AG10803 (cell line): ENCODE measurements around the gene RBM4.

Experiments
- DNase-seq: peaks from one replicate; pipeline ENCODE4 v3.0.0; 2010; ENCODE audit warnings: low read depth
- H3K4me3 ChIP-seq: 2 replicates; pipeline ENCODE4 v1.5.1; 2011; ENCODE audit warnings: mild to moderate bottlenecking, low read length, control low read depth
- CTCF ChIP-seq: conservative IDR thresholded peaks from 2 replicates; pipeline ENCODE4 v1.5.1; 2011; ENCODE audit warnings: mild to moderate bottlenecking, low read length, control low read depth, inconsistent platforms

The RBM4 gene

GRCh38 chr11:66619080-66619554, 19.4 kb upstream of the RBM4 start:
- peak overlapping the region; percentile 97 for H3K4me3 ChIP-seq
- TF ChIP-seq CTCF = no peak
- peak; percentile 75 for DNase-seq

DNA sequence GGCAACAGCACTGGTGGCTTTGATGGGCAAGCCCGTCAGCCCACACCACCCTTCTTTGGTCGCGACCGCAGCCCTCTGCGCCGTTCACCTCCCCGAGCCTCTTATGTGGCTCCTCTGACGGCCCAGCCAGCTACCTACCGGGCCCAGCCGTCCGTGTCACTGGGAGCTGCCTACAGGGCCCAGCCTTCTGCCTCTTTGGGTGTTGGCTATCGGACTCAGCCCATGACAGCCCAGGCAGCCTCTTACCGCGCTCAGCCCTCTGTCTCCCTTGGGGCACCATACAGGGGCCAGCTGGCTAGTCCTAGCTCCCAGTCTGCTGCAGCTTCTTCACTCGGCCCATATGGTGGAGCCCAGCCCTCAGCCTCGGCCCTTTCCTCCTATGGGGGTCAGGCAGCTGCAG, 14.1 kb upstream of the RBM4 start:
- DNase-seq = no peak
- no peak overlapping the region for H3K4me3 ChIP-seq
- TF ChIP-seq CTCF = no peak

- TF ChIP-seq CTCF = no peak
- no peak for DNase-seq
Measured at GRCh38 chr11:66625041-66625751, 13.3 kb upstream of the RBM4 start.

GRCh38 chr11:66625752-66626149, 12.8 kb upstream of the RBM4 start:
- H3K4me3 ChIP-seq = no peak overlapping the region
- DNase-seq = no peak
- no peak for TF ChIP-seq CTCF

More at GRCh38 chr11:66625041-66625751, 13.3 kb upstream of the RBM4 start:
- H3K4me3 ChIP-seq = no peak overlapping the region

GRCh38 chr11:66626382-66626781, 12.1 kb upstream of the RBM4 start:
- no peak overlapping the region for H3K4me3 ChIP-seq
- DNase-seq = no peak
- TF ChIP-seq CTCF = no peak

- DNase-seq = no peak
- no peak for TF ChIP-seq CTCF
- H3K4me3 ChIP-seq = no peak overlapping the region
Measured at GRCh38 chr11:66626926-66627325, 11.6 kb upstream of the RBM4 start.

DNA sequence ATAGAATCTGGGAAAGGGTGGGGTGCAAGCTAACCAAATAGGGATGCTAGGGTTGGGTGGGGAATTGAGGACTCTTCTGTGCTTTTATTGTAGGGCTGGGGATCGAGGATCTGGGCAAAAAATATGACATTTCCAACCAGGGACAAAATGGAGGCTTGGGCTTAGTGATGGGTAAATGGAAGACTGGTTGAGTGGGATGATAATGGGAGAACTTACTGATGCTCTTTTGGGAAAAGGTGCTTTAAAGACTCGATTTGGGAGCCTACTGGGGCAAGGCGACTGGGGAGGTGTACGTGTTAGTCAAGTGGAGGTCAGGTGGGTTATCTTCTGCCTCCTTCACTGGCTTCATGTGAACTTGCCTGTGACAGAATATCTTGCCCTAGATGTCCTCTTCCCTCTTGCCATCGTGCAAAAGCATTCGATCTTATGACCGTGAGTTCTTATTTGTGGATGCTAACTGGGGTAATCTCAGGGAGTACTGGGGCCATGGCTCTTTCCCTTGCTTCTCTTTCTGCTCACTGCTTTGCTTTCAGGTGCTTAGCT, 10.4 kb upstream of the RBM4 start:
- no peak for DNase-seq
- TF ChIP-seq CTCF = no peak

More for the DNA sequence above, 10.4 kb upstream of the RBM4 start:
- no peak overlapping the region for H3K4me3 ChIP-seq
